ENCODE results near the gene CNTNAP2. TPM values are rescaled to one million over a fixed set of nuclear protein-coding genes. Genes with fewer than 3 reads are reported as not detected.

Gene CNTNAP2
- total and polyA plus RNA-seq, 7 donors = 0.60 to 2.4 (median 1.7) TPM

DNA sequence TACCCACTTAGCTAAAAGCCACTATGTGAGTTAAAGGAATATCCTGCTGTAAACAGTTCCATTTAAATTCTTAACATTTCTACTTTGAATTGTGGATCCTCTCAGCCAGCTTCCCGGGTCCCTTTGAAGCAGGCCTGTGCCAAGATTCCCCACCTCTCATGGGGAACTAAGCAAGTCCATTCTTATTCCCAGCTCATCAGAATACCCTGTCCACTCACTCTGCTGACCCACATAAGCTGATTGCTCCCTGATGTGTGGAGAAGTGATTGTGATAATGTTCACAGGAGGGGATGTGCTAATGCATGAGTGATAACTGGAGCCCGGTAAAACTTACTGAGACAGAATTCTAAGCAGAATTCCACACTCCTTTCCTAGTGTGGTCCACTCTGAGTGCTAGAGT is 709.7 kb downstream of the CNTNAP2 start:
- H3K9me3 ChIP-seq = no peaks in the 10 kb centered on the region
- H3K36me3 ChIP-seq = no peaks in the 10 kb centered on the region
- TF ChIP-seq, protein P1, sequence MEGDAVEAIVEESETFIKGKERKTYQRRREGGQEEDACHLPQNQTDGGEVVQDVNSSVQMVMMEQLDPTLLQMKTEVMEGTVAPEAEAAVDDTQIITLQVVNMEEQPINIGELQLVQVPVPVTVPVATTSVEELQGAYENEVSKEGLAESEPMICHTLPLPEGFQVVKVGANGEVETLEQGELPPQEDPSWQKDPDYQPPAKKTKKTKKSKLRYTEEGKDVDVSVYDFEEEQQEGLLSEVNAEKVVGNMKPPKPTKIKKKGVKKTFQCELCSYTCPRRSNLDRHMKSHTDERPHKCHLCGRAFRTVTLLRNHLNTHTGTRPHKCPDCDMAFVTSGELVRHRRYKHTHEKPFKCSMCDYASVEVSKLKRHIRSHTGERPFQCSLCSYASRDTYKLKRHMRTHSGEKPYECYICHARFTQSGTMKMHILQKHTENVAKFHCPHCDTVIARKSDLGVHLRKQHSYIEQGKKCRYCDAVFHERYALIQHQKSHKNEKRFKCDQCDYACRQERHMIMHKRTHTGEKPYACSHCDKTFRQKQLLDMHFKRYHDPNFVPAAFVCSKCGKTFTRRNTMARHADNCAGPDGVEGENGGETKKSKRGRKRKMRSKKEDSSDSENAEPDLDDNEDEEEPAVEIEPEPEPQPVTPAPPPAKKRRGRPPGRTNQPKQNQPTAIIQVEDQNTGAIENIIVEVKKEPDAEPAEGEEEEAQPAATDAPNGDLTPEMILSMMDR (IDR thresholded peaks at IDR 0.05) = no peak
- TF ChIP-seq EP300 (IDR thresholded peaks at IDR 0.05) (no peak), POLR2AphosphoS5 (IDR thresholded peaks at IDR 0.05) (no peak), POLR2A (IDR thresholded peaks at IDR 0.05) (no peak)
- intact Hi-C loops (cut with DNase I) = no loop called here
- WGBS, 2 donors = 25 to 54% methylated on average over 2 of the region's 2 CpGs
- no peak for DNase-seq
- no peaks in the 10 kb centered on the region for H3K27me3 ChIP-seq
- H3K4me1 ChIP-seq = no peaks in the 10 kb centered on the region
- no peak overlapping the region for H3K27ac ChIP-seq
- no peak overlapping the region for H3K4me3 ChIP-seq

DNA sequence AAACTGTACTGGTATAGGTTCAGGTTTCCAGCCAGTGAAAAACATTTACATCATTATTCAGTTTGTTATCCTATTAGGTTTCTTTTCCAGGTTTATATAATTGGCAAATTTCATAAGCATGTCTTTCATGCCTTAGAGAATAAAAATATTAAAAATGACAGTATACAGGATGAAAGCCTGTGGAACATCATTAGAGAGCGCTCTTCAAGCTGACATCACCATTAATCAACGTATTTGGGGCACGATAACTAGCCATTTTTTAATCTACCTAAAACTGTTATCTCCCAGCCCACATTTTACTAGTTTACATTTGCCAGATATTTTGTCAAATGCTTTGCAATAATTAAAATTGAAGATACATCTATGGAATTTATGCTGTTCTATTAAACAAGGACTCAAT is 714.1 kb downstream of the CNTNAP2 start:
- DNase-seq = no peak
- 82 to 85% methylated on average over 3 of the region's 3 CpGs for WGBS, 2 donors
- Histone ChIP-seq H3K4me3 (no peak overlapping the region), H3K36me3 (no peaks in the 10 kb centered on the region), H3K9me3 (no peaks in the 10 kb centered on the region), H3K27me3 (no peaks in the 10 kb centered on the region), H3K4me1 (no peaks in the 10 kb centered on the region), H3K27ac (no peak overlapping the region)
- TF ChIP-seq POLR2AphosphoS5 (IDR thresholded peaks at IDR 0.05) (no peak), EP300 (IDR thresholded peaks at IDR 0.05) (no peak), POLR2A (IDR thresholded peaks at IDR 0.05) (no peak)
- TF ChIP-seq, protein P1 (IDR thresholded peaks at IDR 0.05) = no peak
- intact Hi-C loops (cut with DNase I) = no loop called here

DNA sequence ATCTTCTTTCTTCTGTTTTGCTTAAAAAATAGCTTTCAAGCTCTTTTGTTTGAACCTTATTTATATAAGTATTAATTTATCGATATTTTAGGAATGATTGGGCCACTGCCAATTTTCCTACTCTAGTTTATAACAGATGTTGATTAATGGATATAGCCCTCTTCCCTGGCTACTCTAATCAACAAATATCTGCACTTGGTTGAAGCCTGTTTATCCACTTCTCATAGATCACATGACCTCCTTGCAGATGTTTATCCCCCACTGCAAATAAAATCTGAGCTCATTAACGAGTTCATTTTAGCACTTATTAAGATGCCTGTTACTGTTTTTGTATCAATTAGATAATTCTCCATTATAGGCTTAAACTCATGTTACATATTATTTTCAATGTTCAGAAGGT is 715.3 kb downstream of the CNTNAP2 start:
- H3K4me1 ChIP-seq = no peaks in the 10 kb centered on the region
- intact Hi-C loops (cut with DNase I) = no loop called here
- H3K27me3 ChIP-seq = no peaks in the 10 kb centered on the region
- 73 to 74% methylated on average over 2 of the region's 2 CpGs for WGBS, 2 donors
- no peak overlapping the region for H3K4me3 ChIP-seq
- no peak for DNase-seq
- no peaks in the 10 kb centered on the region for H3K9me3 ChIP-seq
- no peaks in the 10 kb centered on the region for H3K36me3 ChIP-seq
- TF ChIP-seq EP300 (IDR thresholded peaks at IDR 0.05) (no peak), POLR2AphosphoS5 (IDR thresholded peaks at IDR 0.05) (no peak), POLR2A (IDR thresholded peaks at IDR 0.05) (no peak)
- TF ChIP-seq, protein P1 (IDR thresholded peaks at IDR 0.05) = no peak
- H3K27ac ChIP-seq = no peak overlapping the region

DNA sequence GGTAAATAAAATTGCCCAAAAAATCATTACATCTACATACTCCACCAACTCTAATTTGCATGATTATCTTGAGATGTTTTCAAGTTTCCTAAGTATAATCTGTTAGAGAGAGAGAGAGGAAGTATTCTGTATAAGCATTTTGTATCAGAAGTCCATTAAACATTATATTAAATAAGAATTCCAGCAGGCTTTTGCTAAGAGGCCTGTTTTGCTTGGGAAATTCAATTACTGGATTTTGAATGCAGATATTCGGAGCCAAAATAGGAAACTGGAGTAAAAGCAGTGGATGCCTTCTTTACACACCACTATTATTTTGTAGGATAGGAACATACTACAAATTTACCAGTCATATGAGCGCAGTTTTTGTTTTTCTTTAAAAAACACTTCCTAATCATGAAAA is 727.8 kb downstream of the CNTNAP2 start:
- no peak for DNase-seq
- TF ChIP-seq POLR2A (IDR thresholded peaks at IDR 0.05) = no peak
- no peak for TF ChIP-seq POLR2AphosphoS5 (IDR thresholded peaks at IDR 0.05)
- no peak for TF ChIP-seq EP300 (IDR thresholded peaks at IDR 0.05)
- TF ChIP-seq, protein P1 (IDR thresholded peaks at IDR 0.05) = no peak
- no peak overlapping the region for H3K4me3 ChIP-seq
- H3K9me3 ChIP-seq = no peaks in the 10 kb centered on the region
- no peaks in the 10 kb centered on the region for H3K4me1 ChIP-seq
- no peaks in the 10 kb centered on the region for H3K36me3 ChIP-seq
- no peak overlapping the region for H3K27ac ChIP-seq
- intact Hi-C loops (cut with DNase I) = no loop called here
- H3K27me3 ChIP-seq = no peaks in the 10 kb centered on the region
- 81 to 88% methylated on average over 2 of the region's 2 CpGs for WGBS, 2 donors

DNA sequence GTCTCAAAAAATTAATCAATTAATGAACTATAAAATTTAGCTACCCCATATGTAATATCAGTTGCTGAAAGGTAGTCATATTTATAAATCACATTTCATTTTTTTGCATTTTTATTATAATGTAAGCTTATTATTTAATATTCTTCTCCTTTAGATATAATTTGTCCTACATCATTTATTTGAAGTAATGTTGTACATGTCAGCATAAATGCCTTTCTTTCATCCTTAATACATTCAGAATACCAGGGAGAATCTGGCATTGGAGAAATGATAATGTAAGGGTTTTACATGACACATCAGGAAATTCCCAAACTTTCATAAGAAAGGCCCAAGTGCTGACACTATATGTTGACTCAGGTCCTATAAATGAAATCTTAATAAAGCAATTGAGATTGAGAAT is 742.1 kb downstream of the CNTNAP2 start:
- no peak overlapping the region for H3K4me3 ChIP-seq
- H3K27ac ChIP-seq = no peak overlapping the region
- no peaks in the 10 kb centered on the region for H3K27me3 ChIP-seq
- TF ChIP-seq POLR2AphosphoS5 (IDR thresholded peaks at IDR 0.05) (no peak), POLR2A (IDR thresholded peaks at IDR 0.05) (no peak), EP300 (IDR thresholded peaks at IDR 0.05) (no peak)
- TF ChIP-seq, protein P1 (IDR thresholded peaks at IDR 0.05) = no peak
- H3K36me3 ChIP-seq = no peaks in the 10 kb centered on the region
- intact Hi-C loops (cut with DNase I) = no loop called here
- H3K4me1 ChIP-seq = no peaks in the 10 kb centered on the region
- H3K9me3 ChIP-seq = no peaks in the 10 kb centered on the region
- DNase-seq = no peak
